ENCODE results near the gene ERBB4.
"Not testable (repeated sequence)": the region's sequence is repeated elsewhere in the genome, so short reads cannot be mapped to it uniquely, and the experiment has no call there.

The ERBB4 gene

GRCh38 chr2:212284166-212284565 is 254.4 kb downstream of the ERBB4 start:
- no peak for DNase-seq

GRCh38 chr2:212282671-212283261 is 255.8 kb downstream of the ERBB4 start:
- no peak for DNase-seq

GRCh38 chr2:212276813-212277212 is 261.8 kb downstream of the ERBB4 start:
- no peak for DNase-seq

- DNase-seq: no peak
Observed at GRCh38 chr2:212274215-212274614, 264.4 kb downstream of the ERBB4 start.

GRCh38 chr2:212271583-212271982 is 267.0 kb downstream of the ERBB4 start:
- no peak for DNase-seq

- DNase-seq: no peak
Observed at GRCh38 chr2:212269005-212269404, 269.6 kb downstream of the ERBB4 start.

- no peak for DNase-seq
Observed at GRCh38 chr2:212266297-212266696, 272.3 kb downstream of the ERBB4 start.

GRCh38 chr2:212265777-212266176 is 272.8 kb downstream of the ERBB4 start:
- DNase-seq: no peak

- no peak for DNase-seq
Observed at GRCh38 chr2:212264187-212264586, 274.4 kb downstream of the ERBB4 start.

GRCh38 chr2:212259226-212259625 is 279.4 kb downstream of the ERBB4 start:
- DNase-seq: no peak

- DNase-seq: no peak
Observed at GRCh38 chr2:212254339-212254738, 284.3 kb downstream of the ERBB4 start.

- no peak for DNase-seq
Observed at GRCh38 chr2:212249451-212249850, 289.2 kb downstream of the ERBB4 start.

- no peak for DNase-seq
Observed at GRCh38 chr2:212245880-212246279, 292.7 kb downstream of the ERBB4 start.

- DNase-seq: no peak
Observed at GRCh38 chr2:212242724-212243123, 295.9 kb downstream of the ERBB4 start.

- not testable (repeated sequence) for DNase-seq
Observed at GRCh38 chr2:212238152-212238551, 300.4 kb downstream of the ERBB4 start.

- no peak for DNase-seq
Observed at GRCh38 chr2:212237350-212238095, 301.1 kb downstream of the ERBB4 start.

- no peak for DNase-seq
Observed at GRCh38 chr2:212228743-212229171, 309.8 kb downstream of the ERBB4 start.

- no peak for DNase-seq
Observed at GRCh38 chr2:212227755-212228154, 310.8 kb downstream of the ERBB4 start.

- no peak for DNase-seq
Observed at GRCh38 chr2:212226114-212226513, 312.5 kb downstream of the ERBB4 start.

GRCh38 chr2:212223696-212224095 is 314.9 kb downstream of the ERBB4 start:
- DNase-seq: no peak

- DNase-seq: no peak
Observed at GRCh38 chr2:212213191-212213590, 325.4 kb downstream of the ERBB4 start.

GRCh38 chr2:212208467-212208866 is 330.1 kb downstream of the ERBB4 start:
- no peak for DNase-seq

GRCh38 chr2:212197776-212198175 is 340.8 kb downstream of the ERBB4 start:
- DNase-seq: no peak

GRCh38 chr2:212195626-212196025 is 343.0 kb downstream of the ERBB4 start:
- DNase-seq: no peak

GRCh38 chr2:212194396-212194795 is 344.2 kb downstream of the ERBB4 start:
- DNase-seq: no peak

Measured in CD4-positive, alpha-beta T cell treated with Interleukin-4 for 1 hour (primary cell).